Cardiac muscle cell (in vitro differentiated cells and primary cell): ENCODE measurements around the gene MAGEB2. TPM values are rescaled to one million over a fixed set of nuclear protein-coding genes. Genes with fewer than 3 reads are reported as not detected.

Experiments
- DNase-seq, 2 donors: peaks; one replicate each; pipeline versions ENCODE4 v3.0.0 to v3.0.0-alpha.2; 2010 to 2017; ENCODE audit warnings: low read depth in 1 of 2, low spot score in 1 of 2
- H3K27ac ChIP-seq: fragments of 200-600 bp; sonication (generic); 2 replicates; pipeline ENCODE4 v1.5.1; 2016
- H3K27me3 ChIP-seq: fragments of 200-600 bp; sonication (generic); 2 replicates; pipeline ENCODE4 v1.6.0; 2016; ENCODE audit warnings: control low read depth
- H3K36me3 ChIP-seq: fragments of 200-600 bp; sonication (generic); 2 replicates; pipeline ENCODE4 v1.5.1; 2016; ENCODE audit warnings: control low read depth
- H3K4me1 ChIP-seq: fragments of 200-600 bp; sonication (generic); 2 replicates; pipeline ENCODE4 v1.8.1; 2017; ENCODE audit warnings: low read depth, mild to moderate bottlenecking, mixed run types
- H3K4me3 ChIP-seq: fragments of 200-600 bp; sonication (generic); 2 replicates; pipeline ENCODE4 v1.5.1; 2016; ENCODE audit warnings: mild to moderate bottlenecking
- H3K9me3 ChIP-seq: fragments of 200-600 bp; sonication (generic); 2 replicates; pipeline ENCODE4 v1.5.1; 2017; ENCODE audit warnings: low read depth, mild to moderate bottlenecking, control low read depth
- CTCF ChIP-seq: IDR thresholded peaks from 2 replicates; pipeline ENCODE4 v1.5.1; 2012; ENCODE audit warnings: low read depth, mild to moderate bottlenecking, low read length
- polyA plus RNA-seq: library from polyadenylated mRNA; unstranded; fragments of >200 nt; fragmentation: Nextera tagmentation; extraction: Ambion mirVana; gene quantifications from 2 replicates; pipeline ENCODE4 v1.2.1, GENCODE V29; 2016
- total RNA-seq: library from RNA; depleted of rRNA; stranded (reverse); fragments of >200 nt; gene quantifications from 2 replicates; pipeline ENCODE4 v1.2.3, GENCODE V29; 2016

MAGEB2 gene
- total and polyA plus RNA-seq, 2 experiments from 2014 or later: not detected

GRCh38 chrX:30196322-30196721 lies 19.0 kb upstream of the MAGEB2 start:
- Histone ChIP-seq H3K9me3 (no peaks in the 10 kb centered on the region), H3K27me3 (no peaks in the 10 kb centered on the region), H3K36me3 (no peaks in the 10 kb centered on the region), H3K4me3 (no peak overlapping the region), H3K4me1 (no peaks in the 10 kb centered on the region), H3K27ac (no peak overlapping the region)
- DNase-seq: peak; percentile 6 to 48
- TF ChIP-seq CTCF: no peak

GRCh38 chrX:30212172-30212571 lies 3.2 kb upstream of the MAGEB2 start:
- H3K4me3 ChIP-seq: no peak overlapping the region
- H3K27me3 ChIP-seq: no peaks in the 10 kb centered on the region
- DNase-seq: no peak
- H3K27ac ChIP-seq: no peak overlapping the region
- no peaks in the 10 kb centered on the region for H3K36me3 ChIP-seq
- H3K9me3 ChIP-seq: no peaks in the 10 kb centered on the region
- no peak for TF ChIP-seq CTCF
- H3K4me1 ChIP-seq: no peaks in the 10 kb centered on the region

- Histone ChIP-seq H3K27me3 (no peaks in the 10 kb centered on the region), H3K27ac (no peak overlapping the region), H3K4me3 (no peak overlapping the region)
Observed at GRCh38 chrX:30217465-30217864, 2.1 kb downstream of the MAGEB2 start.

GRCh38 chrX:30219372-30219771 lies 4.0 kb downstream of the MAGEB2 start:
- Histone ChIP-seq H3K27me3 (no peaks in the 10 kb centered on the region), H3K4me1 (peaks cover 3% of the 10 kb centered on the region), H3K9me3 (no peaks in the 10 kb centered on the region), H3K36me3 (no peaks in the 10 kb centered on the region), H3K27ac (no peak overlapping the region), H3K4me3 (no peak overlapping the region)
- no peak for TF ChIP-seq CTCF
- DNase-seq: no peak

More at GRCh38 chrX:30217465-30217864, 2.1 kb downstream of the MAGEB2 start:
- no peaks in the 10 kb centered on the region for H3K4me1 ChIP-seq
- TF ChIP-seq CTCF: no peak
- DNase-seq: no peak
- H3K36me3 ChIP-seq: no peaks in the 10 kb centered on the region
- H3K9me3 ChIP-seq: no peaks in the 10 kb centered on the region

- Histone ChIP-seq H3K27me3 (no peaks in the 10 kb centered on the region), H3K4me1 (peaks cover 12% of the 10 kb centered on the region), H3K27ac (no peak overlapping the region), H3K9me3 (no peaks in the 10 kb centered on the region), H3K36me3 (no peaks in the 10 kb centered on the region), H3K4me3 (no peak overlapping the region)
- DNase-seq: no peak
- no peak for TF ChIP-seq CTCF
Observed at GRCh38 chrX:30220661-30221060, 5.3 kb downstream of the MAGEB2 start.

GRCh38 chrX:30224536-30224935 lies 9.2 kb downstream of the MAGEB2 start:
- Histone ChIP-seq H3K4me1 (peaks cover 12% of the 10 kb centered on the region), H3K36me3 (no peaks in the 10 kb centered on the region), H3K27ac (peak overlapping the region; percentile 63), H3K9me3 (no peaks in the 10 kb centered on the region), H3K4me3 (no peak overlapping the region), H3K27me3 (no peaks in the 10 kb centered on the region)
- TF ChIP-seq CTCF: no peak
- DNase-seq: peak in 1 of 2 donors; percentile 21
